ENCODE results near the gene CBFB.

DNA sequence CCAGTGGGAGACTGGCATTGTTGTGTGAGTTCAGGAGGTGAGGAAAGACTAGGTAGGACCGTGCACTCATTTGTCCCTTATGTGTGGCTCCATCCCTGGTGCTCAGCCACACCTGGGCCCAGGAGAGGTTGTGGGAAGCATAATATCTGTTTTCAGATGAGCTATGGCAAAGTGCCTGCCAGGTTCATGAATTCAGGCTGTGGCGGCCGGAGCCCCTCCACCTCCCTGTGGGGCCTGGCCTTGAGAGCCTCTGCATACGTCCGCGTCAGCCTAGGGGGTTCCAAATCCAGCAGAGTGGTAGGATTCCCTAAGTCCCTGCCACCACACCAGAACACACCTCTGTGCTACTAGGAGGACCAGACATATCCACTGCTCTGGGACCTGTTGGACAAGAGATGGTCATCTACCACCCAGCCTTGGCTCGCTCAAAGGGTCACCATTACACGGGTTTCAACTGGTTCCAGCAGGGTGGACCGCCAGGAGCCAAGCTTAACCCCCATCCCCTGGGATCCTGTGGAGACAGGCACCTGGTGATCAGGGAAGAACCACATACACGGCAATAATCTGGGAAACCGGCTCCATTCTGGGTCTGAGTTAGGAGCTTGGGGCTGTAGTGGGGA lies 119.8 kb downstream of the CBFB start:
- TF ChIP-seq, protein P1, sequence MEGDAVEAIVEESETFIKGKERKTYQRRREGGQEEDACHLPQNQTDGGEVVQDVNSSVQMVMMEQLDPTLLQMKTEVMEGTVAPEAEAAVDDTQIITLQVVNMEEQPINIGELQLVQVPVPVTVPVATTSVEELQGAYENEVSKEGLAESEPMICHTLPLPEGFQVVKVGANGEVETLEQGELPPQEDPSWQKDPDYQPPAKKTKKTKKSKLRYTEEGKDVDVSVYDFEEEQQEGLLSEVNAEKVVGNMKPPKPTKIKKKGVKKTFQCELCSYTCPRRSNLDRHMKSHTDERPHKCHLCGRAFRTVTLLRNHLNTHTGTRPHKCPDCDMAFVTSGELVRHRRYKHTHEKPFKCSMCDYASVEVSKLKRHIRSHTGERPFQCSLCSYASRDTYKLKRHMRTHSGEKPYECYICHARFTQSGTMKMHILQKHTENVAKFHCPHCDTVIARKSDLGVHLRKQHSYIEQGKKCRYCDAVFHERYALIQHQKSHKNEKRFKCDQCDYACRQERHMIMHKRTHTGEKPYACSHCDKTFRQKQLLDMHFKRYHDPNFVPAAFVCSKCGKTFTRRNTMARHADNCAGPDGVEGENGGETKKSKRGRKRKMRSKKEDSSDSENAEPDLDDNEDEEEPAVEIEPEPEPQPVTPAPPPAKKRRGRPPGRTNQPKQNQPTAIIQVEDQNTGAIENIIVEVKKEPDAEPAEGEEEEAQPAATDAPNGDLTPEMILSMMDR (IDR thresholded peaks at IDR 0.05): no peak
- no peak for TF ChIP-seq POLR2A (IDR thresholded peaks at IDR 0.05)
